HFF-Myc (cell line): ENCODE measurements around the gene C11orf52.

Experiments
- DNase-seq: peaks from one replicate; pipeline ENCODE4 v3.0.0-alpha.2; 2011; ENCODE audit warnings: low read depth; ENCODE audit errors: extremely low read depth
- H3K4me3 ChIP-seq: replicated peaks from 2 replicates; pipeline ENCODE4 v1.5.1; 2011; ENCODE audit warnings: low read depth, mild to moderate bottlenecking, control low read depth, low read length
- TF ChIP-seq, protein P1 (sequence below): IDR thresholded peaks from 2 replicates; pipeline ENCODE4 v1.5.1; 2012; ENCODE audit warnings: mild to moderate bottlenecking, low read depth, low read length, control low read depth; ENCODE audit errors: missing control alignments

C11orf52 gene

DNA sequence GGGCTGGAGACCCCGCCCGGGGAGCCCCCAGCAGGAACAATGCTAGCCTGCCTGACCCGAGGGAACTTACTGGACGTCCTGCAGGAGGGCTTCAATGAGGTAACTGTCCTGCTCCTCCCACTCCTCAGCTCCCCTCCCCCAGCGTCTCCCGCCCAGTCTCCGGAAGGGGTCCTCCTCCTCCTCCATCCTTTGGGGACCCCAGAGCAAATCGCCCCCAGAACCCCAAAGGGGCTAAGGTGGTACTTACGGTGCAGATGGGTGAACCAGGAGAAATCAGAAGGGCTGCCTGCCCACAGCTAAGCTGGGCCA lies 18.7 kb downstream of the C11orf52 start:
- TF ChIP-seq, protein P1, sequence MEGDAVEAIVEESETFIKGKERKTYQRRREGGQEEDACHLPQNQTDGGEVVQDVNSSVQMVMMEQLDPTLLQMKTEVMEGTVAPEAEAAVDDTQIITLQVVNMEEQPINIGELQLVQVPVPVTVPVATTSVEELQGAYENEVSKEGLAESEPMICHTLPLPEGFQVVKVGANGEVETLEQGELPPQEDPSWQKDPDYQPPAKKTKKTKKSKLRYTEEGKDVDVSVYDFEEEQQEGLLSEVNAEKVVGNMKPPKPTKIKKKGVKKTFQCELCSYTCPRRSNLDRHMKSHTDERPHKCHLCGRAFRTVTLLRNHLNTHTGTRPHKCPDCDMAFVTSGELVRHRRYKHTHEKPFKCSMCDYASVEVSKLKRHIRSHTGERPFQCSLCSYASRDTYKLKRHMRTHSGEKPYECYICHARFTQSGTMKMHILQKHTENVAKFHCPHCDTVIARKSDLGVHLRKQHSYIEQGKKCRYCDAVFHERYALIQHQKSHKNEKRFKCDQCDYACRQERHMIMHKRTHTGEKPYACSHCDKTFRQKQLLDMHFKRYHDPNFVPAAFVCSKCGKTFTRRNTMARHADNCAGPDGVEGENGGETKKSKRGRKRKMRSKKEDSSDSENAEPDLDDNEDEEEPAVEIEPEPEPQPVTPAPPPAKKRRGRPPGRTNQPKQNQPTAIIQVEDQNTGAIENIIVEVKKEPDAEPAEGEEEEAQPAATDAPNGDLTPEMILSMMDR = no peak
- peak overlapping the region; percentile 66 for H3K4me3 ChIP-seq
- DNase-seq = no peak

DNA sequence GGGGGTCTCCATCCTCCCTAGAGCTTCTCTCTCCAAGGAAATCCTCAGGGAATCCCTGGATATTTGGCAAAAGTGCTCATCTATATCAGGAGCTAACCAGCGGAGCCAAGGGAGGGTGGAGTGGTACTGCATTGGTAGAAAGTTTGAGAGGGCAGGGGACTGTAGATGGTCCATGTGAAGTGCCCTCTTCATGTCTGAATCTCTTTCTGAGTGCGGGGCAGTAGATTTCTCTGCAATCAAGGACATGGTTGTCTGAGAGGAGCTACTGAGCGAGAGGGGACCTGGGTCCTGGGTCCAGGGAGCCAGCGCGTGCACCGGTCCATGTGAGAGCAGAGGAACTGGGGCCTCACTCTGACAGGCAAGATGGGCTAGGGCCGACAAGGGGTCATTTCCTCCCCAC lies 19.1 kb downstream of the C11orf52 start:
- DNase-seq = no peak
- H3K4me3 ChIP-seq = peak overlapping the region; percentile 66
- TF ChIP-seq, protein P1 = no peak

DNA sequence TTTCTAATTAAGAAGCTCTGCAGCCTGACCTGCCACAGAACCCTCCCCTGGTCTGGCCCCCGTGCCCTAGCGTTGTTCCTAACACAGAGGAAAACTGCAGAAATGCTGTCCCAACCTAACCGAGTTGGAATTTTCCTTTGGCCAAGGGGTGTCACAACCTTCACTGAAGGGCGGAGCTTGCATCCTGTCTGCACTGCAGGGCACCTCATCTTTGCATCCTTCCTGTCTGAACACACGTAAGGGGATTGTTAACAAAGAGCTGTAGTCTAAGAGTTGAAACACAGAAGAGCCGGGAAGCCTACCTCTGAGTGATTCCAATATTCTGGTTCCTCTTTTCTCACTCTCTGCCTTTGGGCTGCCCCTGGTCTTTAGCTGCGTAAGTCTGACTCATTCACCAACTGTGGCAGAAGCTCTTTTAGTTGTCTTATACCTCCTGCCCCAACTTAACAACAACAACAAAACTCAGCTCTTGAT lies 20.0 kb downstream of the C11orf52 start:
- peak overlapping the region; percentile 66 for H3K4me3 ChIP-seq
- TF ChIP-seq, protein P1 = no peak
- no peak for DNase-seq

DNA sequence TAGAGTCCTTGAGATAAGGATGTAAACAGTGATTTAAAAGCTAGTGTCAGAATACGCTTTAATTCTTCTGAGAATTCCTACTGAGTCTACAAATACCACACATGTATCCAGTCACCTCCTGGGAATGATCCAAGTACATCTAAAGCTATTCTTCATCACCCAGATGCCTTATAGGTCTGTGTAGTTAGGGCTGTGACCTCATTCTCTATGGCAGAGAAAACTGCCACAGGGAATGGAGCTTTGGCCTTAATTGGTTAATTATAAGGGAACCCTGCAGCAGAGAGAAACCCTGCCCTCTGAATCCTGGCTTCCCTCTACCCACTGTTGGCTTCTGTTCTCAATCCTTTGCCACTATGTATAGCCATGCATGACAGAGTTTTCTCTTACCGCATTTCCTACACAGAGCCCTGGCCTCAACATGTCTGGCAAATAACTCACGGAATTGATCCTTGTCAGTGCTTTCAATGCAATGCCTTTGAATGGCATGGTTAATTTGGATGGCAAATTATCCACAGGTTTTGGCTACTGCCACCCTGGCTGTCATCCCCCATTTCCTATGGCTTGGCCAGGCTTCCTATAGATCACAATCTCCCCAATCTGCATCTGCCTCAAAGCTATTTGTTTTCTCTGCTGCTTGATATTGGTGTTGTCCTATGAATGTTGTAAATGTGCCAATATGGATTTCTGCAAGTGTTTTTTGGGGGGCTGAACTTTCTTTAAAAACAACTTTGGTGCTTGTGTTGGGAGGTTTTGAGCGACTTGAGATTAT lies 21.3 kb downstream of the C11orf52 start:
- no peak for DNase-seq
- TF ChIP-seq, protein P1 = no peak
- peak overlapping the region; percentile 66; the same call in 1 of the 2 replicates for H3K4me3 ChIP-seq

DNA sequence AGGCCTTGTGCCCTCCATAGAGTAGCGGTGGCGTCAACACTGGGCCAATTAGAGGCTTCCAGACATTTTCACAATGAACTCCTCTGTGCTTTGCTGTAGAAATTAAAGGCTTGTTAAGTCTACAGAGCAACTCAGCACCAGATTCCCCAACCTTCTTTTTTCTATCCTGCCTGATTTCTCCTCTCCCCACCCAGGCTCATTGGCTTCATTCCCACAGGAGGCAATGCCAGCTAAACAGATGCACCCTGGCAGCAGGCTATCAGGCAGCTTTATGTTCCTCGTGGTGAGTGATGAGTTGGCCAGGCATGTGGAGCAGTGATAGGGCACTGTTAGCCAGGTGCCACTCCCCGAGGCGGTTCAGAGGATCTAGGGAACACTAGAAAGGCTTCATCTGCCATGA lies 23.2 kb downstream of the C11orf52 start:
- H3K4me3 ChIP-seq = no peak overlapping the region
- DNase-seq = no peak
- TF ChIP-seq, protein P1 = no peak

DNA sequence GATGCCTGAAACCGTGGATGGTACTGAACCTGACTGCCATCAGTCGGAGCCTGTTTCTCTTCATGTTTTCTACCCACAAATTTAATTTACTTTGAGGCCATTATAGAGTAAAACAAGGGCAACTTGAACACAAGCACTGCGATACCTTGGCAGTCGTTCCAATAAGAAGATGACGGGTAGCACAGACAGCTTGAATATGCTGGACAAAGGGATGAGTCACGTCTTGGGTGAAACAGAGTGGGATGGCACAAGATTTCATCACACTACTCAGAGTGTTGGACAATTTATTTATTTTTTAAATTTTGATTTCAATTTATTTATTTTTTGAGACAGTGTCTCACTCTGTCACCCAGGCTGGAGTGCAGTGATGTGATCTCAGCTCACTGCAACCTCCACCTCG lies 24.1 kb downstream of the C11orf52 start:
- no peak overlapping the region for H3K4me3 ChIP-seq
- DNase-seq = no peak
- TF ChIP-seq, protein P1 = no peak

DNA sequence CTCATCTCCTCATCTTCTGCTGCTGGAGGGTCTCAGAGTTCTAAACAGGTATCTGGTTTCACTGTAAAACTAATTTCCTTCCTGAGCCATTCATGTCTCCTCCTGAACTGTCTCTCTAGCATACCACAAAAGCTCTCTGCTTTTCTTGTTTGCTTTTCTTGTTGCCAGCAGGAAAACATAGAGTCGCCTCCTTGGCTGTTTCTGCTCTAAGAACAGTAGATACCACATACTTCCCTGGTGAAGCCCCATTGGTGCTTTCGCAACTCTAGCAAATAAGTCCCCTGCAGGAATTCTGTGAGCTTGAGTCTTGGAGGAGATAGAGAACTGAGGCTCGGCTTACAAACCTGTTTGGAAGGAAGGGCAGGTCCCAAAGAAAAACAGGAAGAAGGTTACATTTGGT lies 25.4 kb downstream of the C11orf52 start:
- no peak overlapping the region for H3K4me3 ChIP-seq
- no peak for DNase-seq
- TF ChIP-seq, protein P1 = no peak
